GM19395 (cell line): Measurements from ENCODE around the gene MFSD2B.
"Not testable (repeated sequence)": the region's sequence is repeated elsewhere in the genome, so short reads cannot be mapped to it uniquely, and the experiment has no call there.

Experiments
- ATAC-seq: cut with Tn5 transposase; IDR thresholded peaks from one replicate; pipeline ENCODE4 v1.9.1; 2021; ENCODE audit warnings: mild to moderate bottlenecking, moderate library complexity; ENCODE audit not compliant: unreplicated experiment

MFSD2B gene

GRCh38 chr2:24009680-24010476 is at the start of gene MFSD2B:
Gene MFSD2B (plus strand): TSS chr2:24010085. CDS start chr2:24010097, 12 bp downstream.
- ATAC-seq = no peak

GRCh38 chr2:23967846-23968245 is 42.0 kb upstream of the MFSD2B start:
- ATAC-seq = no peak

- no peak for ATAC-seq
These were observed 33.0 kb upstream of the MFSD2B start for GRCh38 chr2:23976883-23977282.

GRCh38 chr2:23988371-23988770 is 21.5 kb upstream of the MFSD2B start:
- no peak for ATAC-seq

GRCh38 chr2:23992931-23993330 is 17.0 kb upstream of the MFSD2B start:
- no peak for ATAC-seq

- ATAC-seq = no peak
These were observed 16.1 kb upstream of the MFSD2B start for GRCh38 chr2:23993736-23994269.

- no peak for ATAC-seq
These were observed 15.3 kb upstream of the MFSD2B start for GRCh38 chr2:23994567-23994966.

- no peak for ATAC-seq
These were observed 2.2 kb upstream of the MFSD2B start for GRCh38 chr2:24007693-24008092.

GRCh38 chr2:24008672-24009366 is 1.1 kb upstream of the MFSD2B start:
- ATAC-seq = no peak

- ATAC-seq = no peak
These were observed 562 bp upstream of the MFSD2B start for GRCh38 chr2:24009367-24009679.

GRCh38 chr2:24010477-24011249 is 778 bp downstream of the MFSD2B start:
- ATAC-seq = no peak

GRCh38 chr2:24011250-24012104 is 1.6 kb downstream of the MFSD2B start:
- no peak for ATAC-seq

- no peak for ATAC-seq
These were observed 2.8 kb downstream of the MFSD2B start for GRCh38 chr2:24012521-24013188.

GRCh38 chr2:24014902-24015301 is 5.0 kb downstream of the MFSD2B start:
- not testable (repeated sequence) for ATAC-seq

GRCh38 chr2:24015562-24016375 is 5.9 kb downstream of the MFSD2B start:
- no peak for ATAC-seq

GRCh38 chr2:24016376-24016761 is 6.5 kb downstream of the MFSD2B start:
- no peak for ATAC-seq

- no peak for ATAC-seq
These were observed 7.2 kb downstream of the MFSD2B start for GRCh38 chr2:24016853-24017703.

GRCh38 chr2:24017711-24018110 is 7.8 kb downstream of the MFSD2B start:
- no peak for ATAC-seq
